Measurements from ENCODE around the gene SFXN4. TPM values are rescaled to one million over a fixed set of nuclear protein-coding genes. Genes with fewer than 3 reads are reported as not detected.

SFXN4 gene
- total and polyA plus RNA-seq, 9 of the 15 experiments (the other 6 are each of a cell fraction or from before 2014, with no cell fraction given), result 40.1 to 97.8 (median 54.5) TPM

DNA sequence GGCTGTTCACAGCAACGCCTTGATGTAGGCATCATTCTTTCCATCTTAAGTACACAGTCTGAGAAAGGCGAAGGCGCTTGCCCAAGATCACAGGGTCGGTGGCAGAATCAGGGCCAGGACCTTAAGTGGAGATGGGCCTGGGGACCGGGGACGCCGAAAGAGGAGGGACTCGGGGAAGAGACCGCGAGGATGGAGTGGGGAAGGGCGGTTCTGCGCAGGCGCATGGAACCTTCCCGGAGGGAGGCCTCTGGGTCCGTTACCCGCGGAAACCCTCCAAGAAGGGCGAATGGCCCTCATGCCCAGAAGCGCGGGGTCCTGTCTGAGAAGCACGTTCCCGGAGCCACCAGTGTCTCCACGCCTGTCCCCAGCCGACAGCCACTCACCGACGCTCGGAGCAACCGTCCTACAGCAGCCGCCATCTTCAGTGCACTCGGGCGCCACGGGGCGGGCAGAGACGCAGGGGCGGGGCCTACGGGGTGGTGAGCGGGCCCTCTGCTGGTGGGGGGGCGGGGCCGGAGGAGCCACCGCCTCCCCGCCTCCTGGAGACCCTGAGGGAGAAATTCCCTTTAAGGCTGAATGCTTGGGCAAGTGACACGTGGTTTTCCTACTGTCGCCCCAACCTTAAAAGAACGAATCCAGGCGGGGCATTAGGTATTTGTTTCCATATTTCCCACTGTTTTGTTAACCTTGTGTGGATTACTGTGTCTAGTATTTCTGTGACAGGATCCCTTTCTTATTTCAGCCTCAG is 13.0 kb upstream of the SFXN4 start, which contains the start of gene PRDX3 (continued):
- TF ChIP-seq ZMIZ1 (IDR thresholded peaks at IDR 0.05; ENCODE audit: low read depth in 2 of 2, low read length in 2 of 2) (no peak), FIP1L1 (IDR thresholded peaks at IDR 0.05; ENCODE audit: low read depth, low read length, poor library complexity, severe bottlenecking) (no peak), ERF (CRISPR knock-in tag; IDR thresholded peaks at IDR 0.05) (no peak), NFE2L1 (tag; IDR thresholded peaks at IDR 0.05; ENCODE audit: borderline replicate concordance, low read depth) (no peak), TRIM28 (IDR thresholded peaks at IDR 0.05) (no peak), GATAD2A (IDR thresholded peaks at IDR 0.05) (no peak), ZNF175 (CRISPR knock-in tag; IDR thresholded peaks at IDR 0.05; ENCODE audit: low read depth) (no peak), SFPQ (IDR thresholded peaks at IDR 0.05; ENCODE audit: low read depth, low read length) (no peak), GABPB2 (CRISPR knock-in tag; conservative IDR thresholded peaks at IDR 0.05) (no peak), ZNF785 (CRISPR knock-in tag; IDR thresholded peaks at IDR 0.05) (no peak), ZNF644 (tag; IDR thresholded peaks at IDR 0.05; ENCODE audit: low read depth) (no peak)
- TF ChIP-seq, protein P1, sequence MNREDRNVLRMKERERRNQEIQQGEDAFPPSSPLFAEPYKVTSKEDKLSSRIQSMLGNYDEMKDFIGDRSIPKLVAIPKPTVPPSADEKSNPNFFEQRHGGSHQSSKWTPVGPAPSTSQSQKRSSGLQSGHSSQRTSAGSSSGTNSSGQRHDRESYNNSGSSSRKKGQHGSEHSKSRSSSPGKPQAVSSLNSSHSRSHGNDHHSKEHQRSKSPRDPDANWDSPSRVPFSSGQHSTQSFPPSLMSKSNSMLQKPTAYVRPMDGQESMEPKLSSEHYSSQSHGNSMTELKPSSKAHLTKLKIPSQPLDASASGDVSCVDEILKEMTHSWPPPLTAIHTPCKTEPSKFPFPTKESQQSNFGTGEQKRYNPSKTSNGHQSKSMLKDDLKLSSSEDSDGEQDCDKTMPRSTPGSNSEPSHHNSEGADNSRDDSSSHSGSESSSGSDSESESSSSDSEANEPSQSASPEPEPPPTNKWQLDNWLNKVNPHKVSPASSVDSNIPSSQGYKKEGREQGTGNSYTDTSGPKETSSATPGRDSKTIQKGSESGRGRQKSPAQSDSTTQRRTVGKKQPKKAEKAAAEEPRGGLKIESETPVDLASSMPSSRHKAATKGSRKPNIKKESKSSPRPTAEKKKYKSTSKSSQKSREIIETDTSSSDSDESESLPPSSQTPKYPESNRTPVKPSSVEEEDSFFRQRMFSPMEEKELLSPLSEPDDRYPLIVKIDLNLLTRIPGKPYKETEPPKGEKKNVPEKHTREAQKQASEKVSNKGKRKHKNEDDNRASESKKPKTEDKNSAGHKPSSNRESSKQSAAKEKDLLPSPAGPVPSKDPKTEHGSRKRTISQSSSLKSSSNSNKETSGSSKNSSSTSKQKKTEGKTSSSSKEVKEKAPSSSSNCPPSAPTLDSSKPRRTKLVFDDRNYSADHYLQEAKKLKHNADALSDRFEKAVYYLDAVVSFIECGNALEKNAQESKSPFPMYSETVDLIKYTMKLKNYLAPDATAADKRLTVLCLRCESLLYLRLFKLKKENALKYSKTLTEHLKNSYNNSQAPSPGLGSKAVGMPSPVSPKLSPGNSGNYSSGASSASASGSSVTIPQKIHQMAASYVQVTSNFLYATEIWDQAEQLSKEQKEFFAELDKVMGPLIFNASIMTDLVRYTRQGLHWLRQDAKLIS (CRISPR knock-in tag; IDR thresholded peaks at IDR 0.05), result 0 out of 2 replicates have a peak, but pooled peaks have one; percentile 42
- TF ChIP-seq, protein P2, sequence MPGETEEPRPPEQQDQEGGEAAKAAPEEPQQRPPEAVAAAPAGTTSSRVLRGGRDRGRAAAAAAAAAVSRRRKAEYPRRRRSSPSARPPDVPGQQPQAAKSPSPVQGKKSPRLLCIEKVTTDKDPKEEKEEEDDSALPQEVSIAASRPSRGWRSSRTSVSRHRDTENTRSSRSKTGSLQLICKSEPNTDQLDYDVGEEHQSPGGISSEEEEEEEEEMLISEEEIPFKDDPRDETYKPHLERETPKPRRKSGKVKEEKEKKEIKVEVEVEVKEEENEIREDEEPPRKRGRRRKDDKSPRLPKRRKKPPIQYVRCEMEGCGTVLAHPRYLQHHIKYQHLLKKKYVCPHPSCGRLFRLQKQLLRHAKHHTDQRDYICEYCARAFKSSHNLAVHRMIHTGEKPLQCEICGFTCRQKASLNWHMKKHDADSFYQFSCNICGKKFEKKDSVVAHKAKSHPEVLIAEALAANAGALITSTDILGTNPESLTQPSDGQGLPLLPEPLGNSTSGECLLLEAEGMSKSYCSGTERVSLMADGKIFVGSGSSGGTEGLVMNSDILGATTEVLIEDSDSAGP (CRISPR knock-in tag; IDR thresholded peaks at IDR 0.05), result no peak
- TF ChIP-seq, protein P3, sequence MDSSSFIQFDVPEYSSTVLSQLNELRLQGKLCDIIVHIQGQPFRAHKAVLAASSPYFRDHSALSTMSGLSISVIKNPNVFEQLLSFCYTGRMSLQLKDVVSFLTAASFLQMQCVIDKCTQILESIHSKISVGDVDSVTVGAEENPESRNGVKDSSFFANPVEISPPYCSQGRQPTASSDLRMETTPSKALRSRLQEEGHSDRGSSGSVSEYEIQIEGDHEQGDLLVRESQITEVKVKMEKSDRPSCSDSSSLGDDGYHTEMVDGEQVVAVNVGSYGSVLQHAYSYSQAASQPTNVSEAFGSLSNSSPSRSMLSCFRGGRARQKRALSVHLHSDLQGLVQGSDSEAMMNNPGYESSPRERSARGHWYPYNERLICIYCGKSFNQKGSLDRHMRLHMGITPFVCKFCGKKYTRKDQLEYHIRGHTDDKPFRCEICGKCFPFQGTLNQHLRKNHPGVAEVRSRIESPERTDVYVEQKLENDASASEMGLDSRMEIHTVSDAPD (CRISPR knock-in tag; IDR thresholded peaks at IDR 0.05), result no peak
